ENCODE data around the gene LSG1.

The LSG1 gene

DNA sequence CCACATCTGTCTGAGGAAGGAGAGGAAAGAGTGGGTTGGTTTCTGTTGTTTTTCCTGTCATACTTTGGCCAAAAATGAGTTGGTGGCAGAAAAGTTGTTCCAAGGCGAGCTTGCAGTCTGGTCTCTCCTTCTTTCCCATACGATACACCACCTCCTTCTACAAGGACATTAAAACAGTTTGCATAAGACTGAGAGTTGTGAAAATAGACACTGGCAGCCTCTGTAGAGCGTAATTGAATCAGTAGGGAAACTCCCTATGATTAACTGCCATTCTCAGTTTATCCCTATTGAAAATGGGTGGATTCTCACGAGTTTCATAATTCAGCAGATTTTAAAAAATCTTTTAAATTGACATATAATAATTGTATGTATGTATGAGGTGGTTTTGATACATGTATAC, 3.7 kb upstream of the LSG1 start:
- peaks cover 13% of the 10 kb centered on the region for H3K79me2 ChIP-seq (ENCODE audit: control insufficient read depth, insufficient read depth, low read length, unreplicated experiment)
- peaks cover 13% of the 10 kb centered on the region for H3K4me1 ChIP-seq (ENCODE audit: control insufficient read depth, insufficient read depth, low read length, unreplicated experiment)
- no peak overlapping the region for H3K4me3 ChIP-seq (ENCODE audit: low read depth, low read length)
- peak overlapping the region; percentile 21 for H2AFZ ChIP-seq (ENCODE audit: low read length, unreplicated experiment)
- no peaks in the 10 kb centered on the region for H3K36me3 ChIP-seq (ENCODE audit: insufficient read depth, low read length)
- H3K27ac ChIP-seq (ENCODE audit: low read depth, low read length) = no peak overlapping the region
- H3K27me3 ChIP-seq (ENCODE audit: insufficient read depth, low read length) = no peaks in the 10 kb centered on the region

DNA sequence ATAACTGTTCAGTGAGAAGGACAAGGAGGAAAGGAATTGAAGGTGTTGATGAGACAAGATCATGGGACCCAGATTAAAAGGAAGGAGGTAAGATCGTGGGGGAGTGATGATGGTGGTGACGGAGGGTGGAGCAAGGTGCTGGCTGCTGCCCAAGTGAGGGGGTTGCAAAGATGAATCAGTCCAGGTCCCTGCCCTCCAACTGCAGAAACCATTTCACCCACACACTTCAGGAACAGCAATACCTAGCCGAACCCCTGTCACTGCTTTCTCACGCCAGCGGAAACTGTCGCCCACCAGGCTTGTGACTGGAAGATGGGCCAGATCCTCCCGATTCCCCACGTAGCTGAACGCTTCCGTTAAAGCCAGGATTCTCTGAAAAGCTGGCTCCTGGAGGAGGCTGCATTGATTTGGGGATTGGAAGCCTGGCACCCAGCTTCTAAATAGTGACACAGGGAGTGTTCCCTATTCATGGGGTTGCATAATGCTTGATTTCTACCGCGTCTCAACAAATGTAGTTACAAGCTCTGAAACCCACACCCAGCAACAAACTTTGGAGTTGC, 3.2 kb upstream of the LSG1 start:
- Histone ChIP-seq H3K4me1 (ENCODE audit: control insufficient read depth, insufficient read depth, low read length, unreplicated experiment) (peaks cover 19% of the 10 kb centered on the region), H3K79me2 (ENCODE audit: control insufficient read depth, insufficient read depth, low read length, unreplicated experiment) (peaks cover 18% of the 10 kb centered on the region), H3K4me3 (ENCODE audit: low read depth, low read length) (no peak overlapping the region), H3K36me3 (ENCODE audit: insufficient read depth, low read length) (no peaks in the 10 kb centered on the region), H3K27ac (ENCODE audit: low read depth, low read length) (no peak overlapping the region), H3K27me3 (ENCODE audit: insufficient read depth, low read length) (no peaks in the 10 kb centered on the region), H2AFZ (ENCODE audit: low read length, unreplicated experiment) (peak overlapping the region; percentile 21)

DNA sequence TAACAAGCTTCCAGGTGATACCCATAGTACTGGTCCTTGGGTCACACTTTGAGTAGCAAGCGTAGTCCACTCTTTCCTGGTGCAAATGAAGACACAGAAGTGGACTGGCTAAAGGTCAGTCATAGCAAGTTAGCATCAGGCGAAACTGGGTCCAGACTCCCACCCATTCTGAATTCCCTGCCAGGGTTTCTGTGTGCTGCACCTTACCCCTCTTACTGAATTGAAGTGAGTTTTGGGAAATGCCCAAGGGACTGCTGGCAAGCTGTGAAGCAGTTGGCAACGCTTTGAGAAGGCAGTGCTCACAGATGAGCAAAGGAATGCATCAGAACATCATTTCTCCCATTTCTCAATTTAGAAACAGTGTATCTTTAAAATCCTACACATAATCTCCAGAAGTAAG, 1.8 kb upstream of the LSG1 start:
- H3K79me2 ChIP-seq (ENCODE audit: control insufficient read depth, insufficient read depth, low read length, unreplicated experiment) = peaks cover 31% of the 10 kb centered on the region
- H2AFZ ChIP-seq (ENCODE audit: low read length, unreplicated experiment) = peak overlapping the region; percentile 24
- H3K4me3 ChIP-seq (ENCODE audit: low read depth, low read length) = no peak overlapping the region
- H3K27ac ChIP-seq (ENCODE audit: low read depth, low read length) = no peak overlapping the region
- no peaks in the 10 kb centered on the region for H3K27me3 ChIP-seq (ENCODE audit: insufficient read depth, low read length)
- 0 out of 2 replicates have a peak, but pooled peaks cover 6% of the 10 kb centered on the region for H3K36me3 ChIP-seq (ENCODE audit: insufficient read depth, low read length)
- peaks cover 19% of the 10 kb centered on the region for H3K4me1 ChIP-seq (ENCODE audit: control insufficient read depth, insufficient read depth, low read length, unreplicated experiment)

DNA sequence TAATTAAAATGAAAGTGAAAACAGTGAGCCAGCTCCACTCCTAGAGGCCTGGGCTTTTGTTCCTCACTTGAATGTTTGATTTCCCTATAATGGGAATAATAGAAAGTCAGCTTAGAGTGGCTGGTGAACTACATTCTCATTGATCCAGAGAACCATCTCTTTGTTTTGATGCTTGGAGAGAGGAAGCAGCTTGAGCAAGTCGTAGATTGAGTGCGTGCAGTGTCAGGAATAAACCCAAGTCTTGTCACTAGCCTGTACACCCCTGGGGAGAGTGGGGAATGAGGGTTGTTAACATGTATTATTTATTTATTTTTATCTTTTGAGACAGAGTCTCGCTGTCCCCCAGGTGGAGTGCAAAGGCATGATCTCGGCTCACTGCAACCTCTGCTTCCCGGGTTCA, 885 bp upstream of the LSG1 start:
- Histone ChIP-seq H3K27ac (ENCODE audit: low read depth, low read length) (peak overlapping the region; percentile 89), H3K79me2 (ENCODE audit: control insufficient read depth, insufficient read depth, low read length, unreplicated experiment) (peaks cover 40% of the 10 kb centered on the region), H3K4me3 (ENCODE audit: low read depth, low read length) (peak overlapping the region; percentile 94), H3K36me3 (ENCODE audit: insufficient read depth, low read length) (peaks cover 14% of the 10 kb centered on the region; the same call in 1 of the 2 replicates), H3K27me3 (ENCODE audit: insufficient read depth, low read length) (no peaks in the 10 kb centered on the region), H3K4me1 (ENCODE audit: control insufficient read depth, insufficient read depth, low read length, unreplicated experiment) (peaks cover 19% of the 10 kb centered on the region), H2AFZ (ENCODE audit: low read length, unreplicated experiment) (peak overlapping the region; percentile 47)

DNA sequence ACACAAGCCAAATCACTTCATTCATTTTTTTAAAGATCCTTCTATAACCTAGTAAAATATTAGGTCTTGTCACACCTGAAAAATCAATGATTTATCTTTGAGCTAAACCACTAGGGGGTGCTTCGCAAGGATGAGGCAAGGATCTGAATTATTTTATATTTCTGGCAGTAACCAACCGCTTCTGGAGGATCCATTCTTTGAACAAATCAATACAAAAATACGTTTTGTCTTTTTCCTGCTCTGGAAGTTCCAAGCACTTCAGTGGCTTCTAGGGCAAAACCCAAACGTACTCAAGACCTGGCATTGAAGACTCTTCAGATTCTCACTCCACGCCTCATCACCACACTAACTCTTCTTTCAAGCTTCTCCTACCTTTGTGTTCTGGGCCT, 486 bp downstream of the LSG1 start:
- Histone ChIP-seq H3K4me1 (ENCODE audit: control insufficient read depth, insufficient read depth, low read length, unreplicated experiment) (peaks cover 19% of the 10 kb centered on the region), H3K27ac (ENCODE audit: low read depth, low read length) (peak overlapping the region; percentile 89), H3K79me2 (ENCODE audit: control insufficient read depth, insufficient read depth, low read length, unreplicated experiment) (peaks cover 40% of the 10 kb centered on the region), H2AFZ (ENCODE audit: low read length, unreplicated experiment) (peak overlapping the region; percentile 68), H3K36me3 (ENCODE audit: insufficient read depth, low read length) (peaks cover 14% of the 10 kb centered on the region; the same call in 1 of the 2 replicates), H3K27me3 (ENCODE audit: insufficient read depth, low read length) (no peaks in the 10 kb centered on the region), H3K4me3 (ENCODE audit: low read depth, low read length) (peak overlapping the region; percentile 94)

DNA sequence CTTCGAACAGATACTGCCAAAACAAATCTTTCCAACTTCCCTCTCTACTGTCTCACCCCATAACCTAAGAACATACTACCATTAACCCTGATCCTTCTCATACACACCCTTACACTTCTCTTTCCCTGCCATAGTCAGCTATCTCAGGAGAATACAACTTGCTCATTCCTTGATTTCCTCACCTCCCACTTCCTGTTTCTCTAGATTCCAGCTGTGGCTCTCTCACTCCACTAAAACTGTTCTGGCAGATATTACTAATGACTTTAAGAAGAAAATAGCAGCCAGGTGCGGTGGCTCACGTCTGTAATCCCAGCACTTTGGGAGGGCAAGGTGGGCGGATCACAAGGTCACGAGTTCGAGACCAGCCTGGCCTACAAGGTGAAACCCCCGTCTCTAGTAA, 4.6 kb downstream of the LSG1 start:
- Histone ChIP-seq H3K27ac (ENCODE audit: low read depth, low read length) (no peak overlapping the region), H3K27me3 (ENCODE audit: insufficient read depth, low read length) (no peaks in the 10 kb centered on the region), H2AFZ (ENCODE audit: low read length, unreplicated experiment) (no peak overlapping the region), H3K4me3 (ENCODE audit: low read depth, low read length) (no peak overlapping the region), H3K36me3 (ENCODE audit: insufficient read depth, low read length) (peaks cover 17% of the 10 kb centered on the region), H3K79me2 (ENCODE audit: control insufficient read depth, insufficient read depth, low read length, unreplicated experiment) (peaks cover 40% of the 10 kb centered on the region), H3K4me1 (ENCODE audit: control insufficient read depth, insufficient read depth, low read length, unreplicated experiment) (peaks cover 12% of the 10 kb centered on the region)

DNA sequence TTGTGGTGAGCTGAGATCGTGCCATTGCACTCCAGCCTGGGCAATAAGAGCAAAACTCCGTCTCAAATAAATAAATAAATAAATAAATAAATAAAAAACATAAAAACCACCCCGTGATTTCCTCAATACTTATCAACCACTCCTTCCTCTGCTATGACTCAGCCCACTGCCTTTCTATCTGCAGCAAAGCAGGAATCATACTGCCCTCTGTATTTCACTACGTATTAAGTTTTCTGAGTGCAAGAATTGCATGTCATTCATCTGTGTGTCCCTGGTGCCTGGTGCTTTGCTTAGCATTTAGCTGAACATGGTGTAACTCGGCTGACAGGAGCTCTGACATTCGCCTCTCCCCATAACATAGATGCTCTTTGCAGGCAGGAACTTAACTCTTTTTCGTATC, 7.1 kb downstream of the LSG1 start:
- Histone ChIP-seq H2AFZ (ENCODE audit: low read length, unreplicated experiment) (no peak overlapping the region), H3K27me3 (ENCODE audit: insufficient read depth, low read length) (no peaks in the 10 kb centered on the region), H3K36me3 (ENCODE audit: insufficient read depth, low read length) (peaks cover 26% of the 10 kb centered on the region), H3K27ac (ENCODE audit: low read depth, low read length) (no peak overlapping the region), H3K4me1 (ENCODE audit: control insufficient read depth, insufficient read depth, low read length, unreplicated experiment) (no peaks in the 10 kb centered on the region), H3K4me3 (ENCODE audit: low read depth, low read length) (no peak overlapping the region), H3K79me2 (ENCODE audit: control insufficient read depth, insufficient read depth, low read length, unreplicated experiment) (peaks cover 19% of the 10 kb centered on the region)

DNA sequence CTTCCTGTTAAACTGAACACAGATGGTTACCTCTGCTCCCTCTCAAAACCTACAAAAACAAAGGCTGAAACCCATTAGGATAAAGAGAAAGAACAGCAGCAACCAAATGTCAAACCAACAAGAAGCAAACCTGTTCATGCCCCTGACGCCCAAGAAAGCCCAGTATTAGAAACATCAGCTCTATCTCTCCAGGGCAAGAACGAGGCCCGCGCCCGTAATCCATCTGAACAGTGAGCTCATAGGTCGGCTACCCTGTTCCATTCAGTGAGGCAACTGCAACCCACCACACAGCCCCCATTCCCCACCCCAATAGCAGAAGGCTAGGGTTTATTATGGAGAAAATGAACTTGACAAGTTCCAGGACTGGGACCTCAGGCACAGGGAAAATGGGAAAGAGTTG, 10.0 kb downstream of the LSG1 start:
- H3K27ac ChIP-seq (ENCODE audit: low read depth, low read length) = no peak overlapping the region
- H2AFZ ChIP-seq (ENCODE audit: low read length, unreplicated experiment) = no peak overlapping the region
- H3K4me3 ChIP-seq (ENCODE audit: low read depth, low read length) = no peak overlapping the region
- H3K36me3 ChIP-seq (ENCODE audit: insufficient read depth, low read length) = peaks cover 29% of the 10 kb centered on the region
- H3K4me1 ChIP-seq (ENCODE audit: control insufficient read depth, insufficient read depth, low read length, unreplicated experiment) = no peaks in the 10 kb centered on the region
- no peaks in the 10 kb centered on the region for H3K27me3 ChIP-seq (ENCODE audit: insufficient read depth, low read length)
- H3K79me2 ChIP-seq (ENCODE audit: control insufficient read depth, insufficient read depth, low read length, unreplicated experiment) = no peaks in the 10 kb centered on the region

DNA sequence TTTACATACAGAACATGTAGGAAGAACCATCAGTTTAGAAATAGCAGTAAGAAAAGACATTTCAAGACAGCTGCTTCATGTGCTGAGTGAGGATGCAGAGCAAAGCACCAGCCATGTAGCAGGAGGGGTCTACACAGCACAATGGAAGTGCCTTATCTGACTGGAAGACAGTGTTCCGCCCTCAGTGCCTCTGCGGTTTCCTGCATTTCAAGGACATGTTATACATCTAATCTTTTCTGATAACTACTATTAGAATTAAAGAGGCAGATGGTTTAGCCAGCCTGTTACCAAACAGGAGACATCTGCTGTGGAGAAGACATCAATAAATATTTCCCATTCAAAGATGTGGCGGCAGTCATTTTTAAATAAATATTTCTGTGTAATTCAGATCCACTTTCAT, 10.6 kb downstream of the LSG1 start:
- Histone ChIP-seq H3K4me1 (ENCODE audit: control insufficient read depth, insufficient read depth, low read length, unreplicated experiment) (no peaks in the 10 kb centered on the region), H2AFZ (ENCODE audit: low read length, unreplicated experiment) (no peak overlapping the region), H3K27ac (ENCODE audit: low read depth, low read length) (no peak overlapping the region), H3K36me3 (ENCODE audit: insufficient read depth, low read length) (peaks cover 29% of the 10 kb centered on the region), H3K4me3 (ENCODE audit: low read depth, low read length) (no peak overlapping the region), H3K27me3 (ENCODE audit: insufficient read depth, low read length) (no peaks in the 10 kb centered on the region), H3K79me2 (ENCODE audit: control insufficient read depth, insufficient read depth, low read length, unreplicated experiment) (no peaks in the 10 kb centered on the region)

DNA sequence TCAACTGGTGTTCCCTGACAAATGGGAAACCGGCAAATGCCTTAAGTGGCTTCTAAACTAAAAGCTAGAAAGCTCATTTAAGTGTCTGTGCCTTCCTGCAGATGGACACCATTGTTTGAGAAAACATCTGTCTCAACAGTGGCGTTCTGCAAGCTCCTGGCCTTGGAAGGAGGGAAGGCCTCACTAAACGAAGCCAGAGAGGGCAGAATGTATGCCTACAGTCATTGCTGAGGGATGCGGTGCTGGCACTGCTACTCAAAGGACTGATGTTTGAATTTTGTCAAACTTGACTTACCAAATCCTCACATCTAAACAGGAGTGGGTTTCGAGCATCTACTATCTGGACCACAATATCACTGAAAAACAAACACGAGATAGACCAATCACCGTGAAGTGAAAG, 12.2 kb downstream of the LSG1 start:
- Histone ChIP-seq H3K36me3 (ENCODE audit: insufficient read depth, low read length) (peaks cover 33% of the 10 kb centered on the region), H2AFZ (ENCODE audit: low read length, unreplicated experiment) (no peak overlapping the region), H3K4me3 (ENCODE audit: low read depth, low read length) (no peak overlapping the region), H3K27me3 (ENCODE audit: insufficient read depth, low read length) (no peaks in the 10 kb centered on the region), H3K4me1 (ENCODE audit: control insufficient read depth, insufficient read depth, low read length, unreplicated experiment) (no peaks in the 10 kb centered on the region), H3K27ac (ENCODE audit: low read depth, low read length) (no peak overlapping the region), H3K79me2 (ENCODE audit: control insufficient read depth, insufficient read depth, low read length, unreplicated experiment) (no peaks in the 10 kb centered on the region)

DNA sequence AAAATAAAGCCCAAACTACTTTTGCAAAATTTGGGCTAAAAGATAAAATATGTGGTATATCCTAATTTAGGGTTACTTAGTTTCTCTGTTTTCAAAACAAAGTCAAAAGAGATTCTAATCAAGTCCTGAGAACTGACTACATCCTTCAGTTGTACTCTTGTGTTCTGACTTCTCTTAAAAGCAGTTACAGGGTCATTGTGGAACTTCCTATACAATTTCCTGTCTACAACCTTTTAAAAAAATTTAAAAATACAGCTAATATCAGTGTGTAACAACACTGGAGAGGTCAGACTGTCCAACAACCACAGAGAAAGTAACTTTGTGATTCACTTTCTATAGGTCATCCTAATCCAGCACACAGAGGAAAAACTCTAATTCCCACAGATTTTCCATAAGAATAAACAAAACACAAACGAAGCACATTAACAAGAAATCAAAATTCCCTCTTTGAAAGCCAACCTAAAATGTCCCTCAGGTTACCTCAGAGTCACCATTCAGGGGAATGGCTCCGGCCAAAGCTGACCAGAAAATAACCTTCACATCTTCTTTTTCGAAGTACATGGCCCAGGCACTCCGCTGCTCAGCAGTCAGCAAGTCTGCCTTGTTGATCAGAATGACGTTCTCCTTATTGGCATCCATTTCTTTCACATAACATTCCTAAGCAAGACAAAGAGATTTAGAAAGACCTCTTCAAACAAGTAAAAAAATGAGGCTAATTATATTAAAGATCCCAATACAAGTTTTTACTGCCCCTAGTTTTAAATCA, 13.3 kb downstream of the LSG1 start:
- Histone ChIP-seq H3K4me1 (ENCODE audit: control insufficient read depth, insufficient read depth, low read length, unreplicated experiment) (no peaks in the 10 kb centered on the region), H2AFZ (ENCODE audit: low read length, unreplicated experiment) (no peak overlapping the region), H3K27me3 (ENCODE audit: insufficient read depth, low read length) (no peaks in the 10 kb centered on the region), H3K79me2 (ENCODE audit: control insufficient read depth, insufficient read depth, low read length, unreplicated experiment) (no peaks in the 10 kb centered on the region), H3K27ac (ENCODE audit: low read depth, low read length) (no peak overlapping the region), H3K36me3 (ENCODE audit: insufficient read depth, low read length) (peaks cover 35% of the 10 kb centered on the region), H3K4me3 (ENCODE audit: low read depth, low read length) (no peak overlapping the region)
